ENCODE measurements around the gene FGF1. TPM values are rescaled to one million over a fixed set of nuclear protein-coding genes. Genes with fewer than 3 reads are reported as not detected.

Gene FGF1
- total RNA-seq, 4 donors from 2014 or later, result 0.81 to 1.3 (median 1.2) TPM

DNA sequence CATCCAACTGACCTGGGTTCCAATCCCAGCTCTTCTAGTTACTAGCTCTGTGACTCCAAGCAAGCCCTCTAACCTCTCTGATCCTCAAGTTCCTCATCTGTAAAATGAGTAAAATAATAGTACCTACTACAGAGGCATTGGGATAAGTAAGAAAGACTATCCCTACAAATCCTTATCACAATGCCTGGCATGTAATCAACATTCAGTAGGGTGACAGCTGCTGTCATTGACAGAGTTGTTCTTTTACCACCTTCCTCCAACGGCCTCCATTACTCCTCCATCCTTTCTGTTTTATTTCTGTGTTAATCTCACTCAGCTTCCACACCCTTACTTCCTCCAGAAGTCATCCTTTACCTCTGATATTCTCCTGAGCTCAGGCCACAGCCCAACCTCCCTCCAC is 40.4 kb downstream of the FGF1 start:
- Histone ChIP-seq H3K4me1 (peaks cover 0 to 10% of the 10 kb centered on the region in 2 donors), H3K9me3 (no peaks in the 10 kb centered on the region), H3K4me3 (replicated peaks in 1 of 3) (no peak overlapping the region), H3K36me3 (no peaks in the 10 kb centered on the region), H3K27me3 (no peaks in the 10 kb centered on the region), H3K27ac (no peak overlapping the region)
- no peak for DNase-seq
- TF ChIP-seq POLR2A (IDR thresholded peaks at IDR 0.05), result no peak
- TF ChIP-seq, protein P1, sequence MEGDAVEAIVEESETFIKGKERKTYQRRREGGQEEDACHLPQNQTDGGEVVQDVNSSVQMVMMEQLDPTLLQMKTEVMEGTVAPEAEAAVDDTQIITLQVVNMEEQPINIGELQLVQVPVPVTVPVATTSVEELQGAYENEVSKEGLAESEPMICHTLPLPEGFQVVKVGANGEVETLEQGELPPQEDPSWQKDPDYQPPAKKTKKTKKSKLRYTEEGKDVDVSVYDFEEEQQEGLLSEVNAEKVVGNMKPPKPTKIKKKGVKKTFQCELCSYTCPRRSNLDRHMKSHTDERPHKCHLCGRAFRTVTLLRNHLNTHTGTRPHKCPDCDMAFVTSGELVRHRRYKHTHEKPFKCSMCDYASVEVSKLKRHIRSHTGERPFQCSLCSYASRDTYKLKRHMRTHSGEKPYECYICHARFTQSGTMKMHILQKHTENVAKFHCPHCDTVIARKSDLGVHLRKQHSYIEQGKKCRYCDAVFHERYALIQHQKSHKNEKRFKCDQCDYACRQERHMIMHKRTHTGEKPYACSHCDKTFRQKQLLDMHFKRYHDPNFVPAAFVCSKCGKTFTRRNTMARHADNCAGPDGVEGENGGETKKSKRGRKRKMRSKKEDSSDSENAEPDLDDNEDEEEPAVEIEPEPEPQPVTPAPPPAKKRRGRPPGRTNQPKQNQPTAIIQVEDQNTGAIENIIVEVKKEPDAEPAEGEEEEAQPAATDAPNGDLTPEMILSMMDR (IDR thresholded peaks at IDR 0.05), result no peak
- intact Hi-C loops (cut with DNase I), result no loop called here
- WGBS, 2 donors, result 76 to 90% methylated on average over 1 of the region's 1 CpG

DNA sequence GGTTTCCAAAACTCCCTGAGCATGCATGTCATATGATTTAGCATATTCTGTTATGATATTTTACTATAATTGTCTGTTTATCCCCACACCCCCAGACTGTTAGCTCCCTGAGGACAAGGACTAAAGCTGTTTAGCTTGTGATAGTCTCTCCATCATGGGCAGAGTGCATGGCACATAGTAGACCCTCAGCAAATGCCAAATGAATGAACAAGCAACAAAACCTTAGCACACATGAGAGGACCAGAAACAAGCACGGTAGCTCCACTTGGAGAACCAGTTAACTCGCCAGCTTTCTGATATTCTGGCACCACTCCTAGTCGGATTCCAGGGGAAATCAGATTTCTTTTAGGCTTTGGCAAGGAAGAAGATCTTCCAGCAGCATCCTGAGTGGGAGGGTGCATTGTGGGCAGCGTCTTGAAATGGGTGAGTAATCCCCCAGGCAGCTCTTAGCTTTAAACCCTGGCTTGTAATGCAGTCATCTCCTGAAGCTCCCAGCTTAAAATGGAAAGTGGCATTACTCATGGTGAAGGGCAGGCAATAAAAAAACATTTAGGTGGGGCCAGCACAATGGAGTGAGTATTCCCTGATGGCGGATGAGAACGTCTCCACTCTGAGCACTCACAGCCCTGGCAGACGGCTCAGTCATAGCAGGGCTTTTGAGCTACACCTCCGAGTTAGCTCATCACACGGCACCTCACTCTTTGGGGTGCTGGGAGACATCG is 41.1 kb downstream of the FGF1 start:
- no peaks in the 10 kb centered on the region for H3K36me3 ChIP-seq
- H3K9me3 ChIP-seq, result no peaks in the 10 kb centered on the region
- intact Hi-C loops (cut with DNase I), result no loop called here
- DNase-seq, result peak; percentile 53 to 55
- H3K4me3 ChIP-seq (replicated peaks in 1 of 3), result no peak overlapping the region
- H3K4me1 ChIP-seq, result peaks cover 0 to 10% of the 10 kb centered on the region in 2 donors
- WGBS, 2 donors, result 28 to 34% methylated on average over 10 of the region's 10 CpGs
- no peaks in the 10 kb centered on the region for H3K27me3 ChIP-seq
- TF ChIP-seq POLR2A (IDR thresholded peaks at IDR 0.05), result no peak
- TF ChIP-seq, protein P1 (IDR thresholded peaks at IDR 0.05), result no peak
- no peak overlapping the region for H3K27ac ChIP-seq

DNA sequence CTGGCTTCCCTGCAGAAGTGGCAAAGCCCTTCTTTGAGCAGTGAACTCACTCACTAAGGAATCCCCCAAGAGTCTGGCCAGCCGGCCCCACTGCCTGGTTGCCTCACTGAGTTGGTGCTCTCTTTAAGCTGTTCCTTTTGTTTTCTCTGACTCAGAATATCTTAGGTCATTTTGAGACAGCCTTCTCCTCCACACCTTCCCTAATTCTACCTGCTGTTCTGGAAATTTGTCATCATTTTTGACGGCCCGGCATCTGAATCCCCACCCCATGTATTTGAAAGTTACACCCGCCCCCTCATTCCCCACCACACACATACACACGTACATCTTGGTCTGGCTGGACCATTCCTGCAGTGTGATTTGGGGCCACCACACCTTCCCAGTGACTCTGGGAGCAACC is 41.8 kb downstream of the FGF1 start:
- peaks cover 0 to 10% of the 10 kb centered on the region in 2 donors for H3K4me1 ChIP-seq
- no peaks in the 10 kb centered on the region for H3K27me3 ChIP-seq
- H3K4me3 ChIP-seq (replicated peaks in 1 of 3), result no peak overlapping the region
- no peaks in the 10 kb centered on the region for H3K36me3 ChIP-seq
- DNase-seq, result no peak
- intact Hi-C loops (cut with DNase I), result no loop called here
- no peaks in the 10 kb centered on the region for H3K9me3 ChIP-seq
- TF ChIP-seq, protein P1 (IDR thresholded peaks at IDR 0.05), result no peak
- TF ChIP-seq POLR2A (IDR thresholded peaks at IDR 0.05), result no peak
- H3K27ac ChIP-seq, result no peak overlapping the region
- 84 to 88% methylated on average over 5 of the region's 5 CpGs for WGBS, 2 donors

DNA sequence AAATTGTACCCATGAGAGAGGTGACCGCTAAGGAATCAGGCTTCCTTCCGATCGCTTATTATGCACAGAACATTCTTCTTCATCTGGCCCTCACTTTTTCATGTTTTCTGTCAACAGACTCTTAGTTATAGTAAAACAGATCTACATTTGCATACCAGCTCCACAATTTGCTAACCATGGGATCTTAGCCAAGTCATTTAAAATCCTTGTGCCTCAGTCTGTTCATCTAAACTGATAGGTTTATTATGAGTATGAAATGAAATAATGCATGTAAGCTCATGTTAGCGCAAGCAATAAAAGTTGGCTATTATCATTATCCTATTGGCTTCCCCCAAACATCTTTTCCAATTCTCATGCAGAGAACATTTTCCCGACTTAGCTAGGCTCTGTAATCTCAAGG is 42.3 kb downstream of the FGF1 start:
- no peak overlapping the region for H3K27ac ChIP-seq
- intact Hi-C loops (cut with DNase I), result no loop called here

DNA sequence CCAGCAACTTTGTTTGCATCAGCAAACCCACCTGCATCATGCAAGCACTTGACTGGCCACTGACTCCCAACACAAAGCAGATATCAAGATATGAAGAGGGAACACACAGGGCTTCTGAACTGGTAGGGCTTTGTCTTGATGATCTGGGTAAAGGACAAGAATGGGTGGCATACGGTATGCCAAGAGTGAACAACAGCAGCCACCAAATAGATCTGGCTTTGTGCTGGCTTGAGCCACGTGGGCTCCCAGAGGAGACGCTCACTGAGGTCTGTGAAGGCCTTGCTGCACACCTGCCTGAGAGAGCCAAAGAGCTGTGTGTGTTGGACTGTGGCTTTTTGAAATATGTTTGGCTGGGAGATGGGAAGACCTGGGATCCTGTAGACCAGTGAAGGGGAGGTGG is 43.5 kb downstream of the FGF1 start:
- 95 to 100% methylated on average over 3 of the region's 3 CpGs for WGBS, 2 donors
- intact Hi-C loops (cut with DNase I), result no loop called here
- Histone ChIP-seq H3K4me1 (peaks cover 0 to 10% of the 10 kb centered on the region in 2 donors), H3K27ac (no peak overlapping the region), H3K4me3 (replicated peaks in 1 of 3) (no peak overlapping the region), H3K36me3 (no peaks in the 10 kb centered on the region), H3K27me3 (no peaks in the 10 kb centered on the region), H3K9me3 (no peaks in the 10 kb centered on the region)
- no peak for DNase-seq
- TF ChIP-seq, protein P1 (IDR thresholded peaks at IDR 0.05), result no peak
- TF ChIP-seq POLR2A (IDR thresholded peaks at IDR 0.05), result no peak

More for the DNA sequence above, 42.3 kb downstream of the FGF1 start:
- TF ChIP-seq, protein P1 (IDR thresholded peaks at IDR 0.05), result no peak
- no peak for TF ChIP-seq POLR2A (IDR thresholded peaks at IDR 0.05)
- no peaks in the 10 kb centered on the region for H3K27me3 ChIP-seq
- H3K36me3 ChIP-seq, result no peaks in the 10 kb centered on the region
- peaks cover 0 to 10% of the 10 kb centered on the region in 2 donors for H3K4me1 ChIP-seq
- no peak overlapping the region for H3K4me3 ChIP-seq (replicated peaks in 1 of 3)
- no peaks in the 10 kb centered on the region for H3K9me3 ChIP-seq
- 85 to 86% methylated on average over 5 of the region's 5 CpGs for WGBS, 2 donors
- DNase-seq, result no peak
